ENCODE results near the gene SGSM1.

SGSM1 gene

GRCh38 chr22:24805790-24806662 lies at the start of gene SGSM1:
Gene SGSM1, plus strand, starts transcription at chr22:24806211. Its CDS starts 115 bp downstream, at chr22:24806326.
- no CpG with 5 or more reads among the region's 80 CpGs for WGBS (ENCODE audit: insufficient coverage, insufficient read length)
- peak; percentile 50 for DNase-seq (ENCODE audit: low read depth, low spot score)
- H3K4me1 ChIP-seq (ENCODE audit: control insufficient read depth, insufficient read depth, low read length) = no peaks in the 10 kb centered on the region; the same call in 1 of the 2 replicates
- H3K27me3 ChIP-seq (ENCODE audit: control insufficient read depth, insufficient read depth, low read length) = no peaks in the 10 kb centered on the region
- no peak within 1 kb of the TSS for H3K27ac ChIP-seq (ENCODE audit: low read length)
- H3K4me3 ChIP-seq (ENCODE audit: low read length) = peak within 1 kb of the TSS; percentile 92
- H3K9me3 ChIP-seq (ENCODE audit: control insufficient read depth, insufficient read depth, low read length) = no peaks in the 10 kb centered on the region
- H3K36me3 ChIP-seq (ENCODE audit: control insufficient read depth, insufficient read depth, low read length) = no peaks in the 10 kb centered on the region

GRCh38 chr22:24758164-24758799 lies 47.7 kb upstream of the SGSM1 start:
- Histone ChIP-seq H3K27ac (ENCODE audit: low read length) (no peak overlapping the region), H3K36me3 (ENCODE audit: control insufficient read depth, insufficient read depth, low read length) (no peaks in the 10 kb centered on the region), H3K4me3 (ENCODE audit: low read length) (no peak overlapping the region), H3K27me3 (ENCODE audit: control insufficient read depth, insufficient read depth, low read length) (no peaks in the 10 kb centered on the region), H3K4me1 (ENCODE audit: control insufficient read depth, insufficient read depth, low read length) (peaks cover 1% of the 10 kb centered on the region; the same call in 1 of the 2 replicates), H3K9me3 (ENCODE audit: control insufficient read depth, insufficient read depth, low read length) (no peaks in the 10 kb centered on the region)
- no peak for DNase-seq (ENCODE audit: low read depth, low spot score)
- WGBS (ENCODE audit: insufficient coverage, insufficient read length) = no CpG with 5 or more reads among the region's 12 CpGs

- H3K36me3 ChIP-seq (ENCODE audit: control insufficient read depth, insufficient read depth, low read length) = no peaks in the 10 kb centered on the region
- peaks cover 1% of the 10 kb centered on the region; the same call in 1 of the 2 replicates for H3K4me1 ChIP-seq (ENCODE audit: control insufficient read depth, insufficient read depth, low read length)
- no peak overlapping the region for H3K27ac ChIP-seq (ENCODE audit: low read length)
- no peaks in the 10 kb centered on the region for H3K27me3 ChIP-seq (ENCODE audit: control insufficient read depth, insufficient read depth, low read length)
- H3K4me3 ChIP-seq (ENCODE audit: low read length) = no peak overlapping the region
- no peak for DNase-seq (ENCODE audit: low read depth, low spot score)
- no peaks in the 10 kb centered on the region for H3K9me3 ChIP-seq (ENCODE audit: control insufficient read depth, insufficient read depth, low read length)
- WGBS (ENCODE audit: insufficient coverage, insufficient read length) = no CpG with 5 or more reads among the region's 6 CpGs
Observed at GRCh38 chr22:24759765-24760164, 46.2 kb upstream of the SGSM1 start.

GRCh38 chr22:24760708-24761306 lies 45.2 kb upstream of the SGSM1 start:
- WGBS (ENCODE audit: insufficient coverage, insufficient read length) = no CpG with 5 or more reads among the region's 7 CpGs
- H3K9me3 ChIP-seq (ENCODE audit: control insufficient read depth, insufficient read depth, low read length) = no peaks in the 10 kb centered on the region
- H3K27ac ChIP-seq (ENCODE audit: low read length) = no peak overlapping the region
- DNase-seq (ENCODE audit: low read depth, low spot score) = no peak
- H3K36me3 ChIP-seq (ENCODE audit: control insufficient read depth, insufficient read depth, low read length) = no peaks in the 10 kb centered on the region
- peaks cover 1% of the 10 kb centered on the region; the same call in 1 of the 2 replicates for H3K4me1 ChIP-seq (ENCODE audit: control insufficient read depth, insufficient read depth, low read length)
- H3K27me3 ChIP-seq (ENCODE audit: control insufficient read depth, insufficient read depth, low read length) = no peaks in the 10 kb centered on the region
- no peak overlapping the region for H3K4me3 ChIP-seq (ENCODE audit: low read length)

- no peaks in the 10 kb centered on the region for H3K9me3 ChIP-seq (ENCODE audit: control insufficient read depth, insufficient read depth, low read length)
- WGBS (ENCODE audit: insufficient coverage, insufficient read length) = no CpG with 5 or more reads among the region's 10 CpGs
- DNase-seq (ENCODE audit: low read depth, low spot score) = no peak
- H3K4me1 ChIP-seq (ENCODE audit: control insufficient read depth, insufficient read depth, low read length) = peaks cover 1% of the 10 kb centered on the region; the same call in 1 of the 2 replicates
- H3K4me3 ChIP-seq (ENCODE audit: low read length) = no peak overlapping the region
- no peak overlapping the region for H3K27ac ChIP-seq (ENCODE audit: low read length)
- H3K36me3 ChIP-seq (ENCODE audit: control insufficient read depth, insufficient read depth, low read length) = no peaks in the 10 kb centered on the region
- H3K27me3 ChIP-seq (ENCODE audit: control insufficient read depth, insufficient read depth, low read length) = no peaks in the 10 kb centered on the region
Observed at GRCh38 chr22:24761888-24762675, 43.9 kb upstream of the SGSM1 start.

- no peak for DNase-seq (ENCODE audit: low read depth, low spot score)
- no CpG with 5 or more reads among the region's 38 CpGs for WGBS (ENCODE audit: insufficient coverage, insufficient read length)
- Histone ChIP-seq H3K27me3 (ENCODE audit: control insufficient read depth, insufficient read depth, low read length) (no peaks in the 10 kb centered on the region), H3K27ac (ENCODE audit: low read length) (no peak overlapping the region), H3K4me3 (ENCODE audit: low read length) (no peak overlapping the region), H3K4me1 (ENCODE audit: control insufficient read depth, insufficient read depth, low read length) (peaks cover 1% of the 10 kb centered on the region; the same call in 1 of the 2 replicates), H3K36me3 (ENCODE audit: control insufficient read depth, insufficient read depth, low read length) (no peaks in the 10 kb centered on the region), H3K9me3 (ENCODE audit: control insufficient read depth, insufficient read depth, low read length) (no peaks in the 10 kb centered on the region)
Observed at GRCh38 chr22:24763872-24764485, 42.0 kb upstream of the SGSM1 start.

GRCh38 chr22:24765166-24765565 lies 40.8 kb upstream of the SGSM1 start:
- H3K4me3 ChIP-seq (ENCODE audit: low read length) = no peak overlapping the region
- H3K4me1 ChIP-seq (ENCODE audit: control insufficient read depth, insufficient read depth, low read length) = peaks cover 1% of the 10 kb centered on the region; the same call in 1 of the 2 replicates
- no peaks in the 10 kb centered on the region for H3K36me3 ChIP-seq (ENCODE audit: control insufficient read depth, insufficient read depth, low read length)
- no peak for DNase-seq (ENCODE audit: low read depth, low spot score)
- H3K9me3 ChIP-seq (ENCODE audit: control insufficient read depth, insufficient read depth, low read length) = no peaks in the 10 kb centered on the region
- no CpG with 5 or more reads among the region's 5 CpGs for WGBS (ENCODE audit: insufficient coverage, insufficient read length)
- no peak overlapping the region for H3K27ac ChIP-seq (ENCODE audit: low read length)
- H3K27me3 ChIP-seq (ENCODE audit: control insufficient read depth, insufficient read depth, low read length) = no peaks in the 10 kb centered on the region

GRCh38 chr22:24768537-24769374 lies 37.3 kb upstream of the SGSM1 start:
- no peaks in the 10 kb centered on the region for H3K36me3 ChIP-seq (ENCODE audit: control insufficient read depth, insufficient read depth, low read length)
- no peaks in the 10 kb centered on the region for H3K9me3 ChIP-seq (ENCODE audit: control insufficient read depth, insufficient read depth, low read length)
- no peak overlapping the region for H3K4me3 ChIP-seq (ENCODE audit: low read length)
- DNase-seq (ENCODE audit: low read depth, low spot score) = no peak
- no peaks in the 10 kb centered on the region for H3K27me3 ChIP-seq (ENCODE audit: control insufficient read depth, insufficient read depth, low read length)
- H3K27ac ChIP-seq (ENCODE audit: low read length) = no peak overlapping the region
- no CpG with 5 or more reads among the region's 8 CpGs for WGBS (ENCODE audit: insufficient coverage, insufficient read length)
- no peaks in the 10 kb centered on the region for H3K4me1 ChIP-seq (ENCODE audit: control insufficient read depth, insufficient read depth, low read length)

- no CpG with 5 or more reads among the region's 7 CpGs for WGBS (ENCODE audit: insufficient coverage, insufficient read length)
- Histone ChIP-seq H3K27me3 (ENCODE audit: control insufficient read depth, insufficient read depth, low read length) (no peaks in the 10 kb centered on the region), H3K9me3 (ENCODE audit: control insufficient read depth, insufficient read depth, low read length) (no peaks in the 10 kb centered on the region), H3K27ac (ENCODE audit: low read length) (no peak overlapping the region), H3K36me3 (ENCODE audit: control insufficient read depth, insufficient read depth, low read length) (no peaks in the 10 kb centered on the region), H3K4me1 (ENCODE audit: control insufficient read depth, insufficient read depth, low read length) (no peaks in the 10 kb centered on the region), H3K4me3 (ENCODE audit: low read length) (no peak overlapping the region)
- DNase-seq (ENCODE audit: low read depth, low spot score) = peak; percentile 75
Observed at GRCh38 chr22:24772493-24773220, 33.4 kb upstream of the SGSM1 start.

Data from iPS DF 6.9 (cell line).